ENCODE data around the gene RPS6KB2.

The RPS6KB2 gene

DNA sequence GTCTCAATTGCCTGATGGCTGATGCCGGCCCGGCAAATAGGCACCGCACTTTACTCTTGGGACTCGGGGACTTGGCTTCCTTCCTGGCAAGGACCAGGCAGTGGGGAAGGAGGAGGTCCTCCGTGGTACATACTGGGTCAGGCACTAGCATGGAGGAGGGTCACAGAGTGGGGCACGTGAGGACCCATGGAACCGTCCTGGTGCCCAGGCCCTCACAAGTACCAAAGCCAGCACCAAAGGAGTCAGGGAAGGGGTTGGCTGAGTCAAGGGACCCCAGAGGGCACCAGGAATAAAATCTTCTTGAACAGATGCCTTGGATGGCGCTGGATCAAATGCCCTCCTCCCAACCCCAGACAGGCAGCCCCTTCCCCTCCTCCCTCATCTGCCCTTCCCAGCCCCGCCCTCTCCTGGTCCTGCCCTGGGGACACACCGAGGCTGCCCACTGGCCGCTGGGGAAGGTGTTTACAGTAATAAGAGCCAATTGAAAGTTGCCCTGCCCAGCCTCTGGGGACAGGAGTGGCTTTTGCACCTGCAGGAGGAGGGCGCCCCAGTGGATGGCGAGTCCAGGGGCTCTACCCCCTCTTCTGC lies 18.4 kb upstream of the RPS6KB2 start:
- DNase-seq (ENCODE audit: low spot score): no peak
- no peak overlapping the region for H3K4me2 ChIP-seq (ENCODE audit: insufficient read depth, low read length, poor library complexity, severe bottlenecking)
- no peak overlapping the region for H2AFZ ChIP-seq (ENCODE audit: low read length)
- H3K36me3 ChIP-seq (replicated peaks in 1 of 2; ENCODE audit: control insufficient read depth in 2 of 2, insufficient read depth in 2 of 2, low read length in 2 of 2): no peaks in the 10 kb centered on the region
- H3K9me3 ChIP-seq (replicated peaks in 1 of 2; ENCODE audit: control insufficient read depth in 2 of 2, insufficient read depth in 1 of 2, low read depth in 1 of 2, low read length in 2 of 2): no peaks in the 10 kb centered on the region
- H3K9ac ChIP-seq (ENCODE audit: low read depth, low read length, poor library complexity): peak overlapping the region; percentile 55
- H3K27ac ChIP-seq (replicated peaks; ENCODE audit: low read length): no peak overlapping the region
- H2BK12ac ChIP-seq (ENCODE audit: low read length): peak overlapping the region; percentile 16
- H3K23ac ChIP-seq (ENCODE audit: low read depth, low read length, poor library complexity): peak overlapping the region; percentile 49
- H3K27me3 ChIP-seq (ENCODE audit: control insufficient read depth in 3 of 3, insufficient read depth in 3 of 3, low read depth in 1 of 3, low read length in 3 of 3): peaks cover 0 to 4% (median under 1%) of the 10 kb centered on the region in 3 experiments
- H2AK5ac ChIP-seq (ENCODE audit: low read depth, low read length): peak overlapping the region; percentile 79
- H3K4me1 ChIP-seq (ENCODE audit: control insufficient read depth in 2 of 2, insufficient read depth in 1 of 2, low read depth in 1 of 2, low read length in 2 of 2): peaks cover 3 to 15% of the 10 kb centered on the region in 2 donors
- no peak overlapping the region for H2BK5ac ChIP-seq (ENCODE audit: low read length)
- peak overlapping the region; percentile 87 for H2BK120ac ChIP-seq (ENCODE audit: low read depth, low read length)
- H3K79me1 ChIP-seq (ENCODE audit: low read depth, low read length): peaks cover 2% of the 10 kb centered on the region
- peak overlapping the region; percentile 93 for H3K18ac ChIP-seq (ENCODE audit: low read length)
- H2BK15ac ChIP-seq (ENCODE audit: low read length): peak overlapping the region; percentile 45
- H3K4ac ChIP-seq (ENCODE audit: low read length): peak overlapping the region; percentile 90
- H3K14ac ChIP-seq (ENCODE audit: low read length): no peak overlapping the region
- no peak overlapping the region for H4K91ac ChIP-seq (ENCODE audit: low read depth, low read length, poor library complexity)
- H4K8ac ChIP-seq (ENCODE audit: low read depth, low read length): no peak overlapping the region
- WGBS, 2 donors (ENCODE audit: extremely low coverage in 2 of 2, insufficient read length in 2 of 2, insufficient replicate concordance in 1 of 2): no CpG with 5 or more reads among the region's 13 CpGs
- H3K4me3 ChIP-seq (ENCODE audit: low read length in 2 of 2): no peak overlapping the region

DNA sequence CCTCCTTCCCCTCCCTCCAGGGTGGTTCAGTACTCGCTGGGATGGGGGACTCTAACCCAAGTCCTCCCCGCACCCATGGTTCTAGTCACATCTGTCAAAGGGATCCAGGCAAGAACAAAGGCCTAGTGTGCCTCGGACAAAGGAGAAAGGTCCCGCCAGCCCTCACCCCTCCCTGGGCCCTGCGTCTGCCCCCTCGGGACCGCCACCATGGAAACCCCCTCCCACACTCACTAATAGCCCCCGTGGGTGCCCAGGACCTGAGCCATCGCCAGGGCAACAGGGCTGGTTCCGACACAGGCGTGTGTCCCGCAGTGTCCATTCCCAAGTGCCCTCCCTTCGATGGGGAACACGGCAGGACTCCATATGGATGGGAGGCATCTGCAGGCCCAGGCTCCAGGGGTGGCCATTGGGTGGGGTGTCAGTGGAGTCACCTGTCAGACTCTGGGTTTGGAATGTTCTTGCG lies 17.9 kb upstream of the RPS6KB2 start:
- Histone ChIP-seq H2BK12ac (ENCODE audit: low read length) (no peak overlapping the region), H3K27me3 (ENCODE audit: control insufficient read depth in 3 of 3, insufficient read depth in 3 of 3, low read depth in 1 of 3, low read length in 3 of 3) (peaks cover 0 to 9% (median 2%) of the 10 kb centered on the region in 3 experiments), H3K4me1 (ENCODE audit: control insufficient read depth in 2 of 2, insufficient read depth in 1 of 2, low read depth in 1 of 2, low read length in 2 of 2) (peaks cover 3 to 18% of the 10 kb centered on the region in 2 donors), H2BK120ac (ENCODE audit: low read depth, low read length) (no peak overlapping the region), H3K79me1 (ENCODE audit: low read depth, low read length) (peaks cover 2% of the 10 kb centered on the region), H2AFZ (ENCODE audit: low read length) (no peak overlapping the region), H3K14ac (ENCODE audit: low read length) (no peak overlapping the region), H2AK5ac (ENCODE audit: low read depth, low read length) (peak overlapping the region; percentile 79), H3K9me3 (replicated peaks in 1 of 2; ENCODE audit: control insufficient read depth in 2 of 2, insufficient read depth in 1 of 2, low read depth in 1 of 2, low read length in 2 of 2) (no peaks in the 10 kb centered on the region), H4K91ac (ENCODE audit: low read depth, low read length, poor library complexity) (no peak overlapping the region), H3K23ac (ENCODE audit: low read depth, low read length, poor library complexity) (no peak overlapping the region), H2BK15ac (ENCODE audit: low read length) (no peak overlapping the region), H3K36me3 (replicated peaks in 1 of 2; ENCODE audit: control insufficient read depth in 2 of 2, insufficient read depth in 2 of 2, low read length in 2 of 2) (no peaks in the 10 kb centered on the region), H3K9ac (ENCODE audit: low read depth, low read length, poor library complexity) (no peak overlapping the region), H3K4me2 (ENCODE audit: insufficient read depth, low read length, poor library complexity, severe bottlenecking) (no peak overlapping the region), H2BK5ac (ENCODE audit: low read length) (no peak overlapping the region), H4K8ac (ENCODE audit: low read depth, low read length) (no peak overlapping the region), H3K4me3 (ENCODE audit: low read length in 2 of 2) (no peak overlapping the region), H3K18ac (ENCODE audit: low read length) (peak overlapping the region; percentile 89), H3K27ac (replicated peaks; ENCODE audit: low read length) (no peak overlapping the region), H3K4ac (ENCODE audit: low read length) (no peak overlapping the region)
- no peak for DNase-seq (ENCODE audit: low spot score)
- no CpG with 5 or more reads among the region's 15 CpGs for WGBS, 2 donors (ENCODE audit: extremely low coverage in 2 of 2, insufficient read length in 2 of 2, insufficient replicate concordance in 1 of 2)

DNA sequence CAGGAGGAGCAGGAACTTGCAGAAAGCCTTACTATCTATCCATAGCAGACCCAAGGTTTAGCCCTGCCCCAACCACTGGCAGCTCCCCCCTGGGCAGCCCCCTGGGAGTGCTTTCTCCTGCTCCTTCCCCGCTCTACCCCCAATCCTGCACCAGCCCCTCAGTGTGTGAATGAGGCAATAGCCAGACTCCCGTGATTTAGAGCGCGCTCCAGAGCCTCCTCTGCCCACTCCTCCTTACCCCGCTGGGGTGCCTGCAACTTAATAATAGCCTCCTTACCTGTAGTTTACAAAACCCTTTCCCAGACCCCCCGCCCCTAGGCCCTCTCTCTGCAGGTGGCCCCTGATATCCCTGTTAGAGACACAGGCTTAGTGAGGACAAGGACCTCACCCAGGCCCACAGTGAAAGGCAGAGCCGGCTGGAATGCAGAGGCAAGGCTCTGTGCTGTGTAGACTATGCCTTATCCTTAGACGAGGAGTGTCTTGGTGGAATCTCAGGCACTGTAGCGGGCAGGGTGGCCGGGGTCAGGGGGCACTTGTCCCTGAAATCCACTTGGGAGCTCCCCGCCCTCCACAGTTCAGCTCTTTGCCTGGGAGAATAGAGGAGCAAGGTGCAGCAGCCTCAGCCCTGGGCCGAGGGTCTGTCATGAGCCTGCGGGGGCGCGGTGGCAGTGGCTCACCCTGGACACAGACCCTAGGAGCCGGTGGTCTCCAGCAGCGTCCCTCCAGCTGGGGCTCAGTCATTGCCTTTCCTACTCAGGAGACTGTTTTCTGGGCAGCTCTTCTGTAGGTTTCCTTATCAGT lies 17.1 kb upstream of the RPS6KB2 start:
- Histone ChIP-seq H3K14ac (ENCODE audit: low read length) (no peak overlapping the region), H3K4me3 (ENCODE audit: low read length in 2 of 2) (no peak overlapping the region), H4K8ac (ENCODE audit: low read depth, low read length) (no peak overlapping the region), H3K27me3 (ENCODE audit: control insufficient read depth in 3 of 3, insufficient read depth in 3 of 3, low read depth in 1 of 3, low read length in 3 of 3) (peaks cover 0 to 12% (median 2%) of the 10 kb centered on the region in 3 experiments), H2BK12ac (ENCODE audit: low read length) (no peak overlapping the region), H3K18ac (ENCODE audit: low read length) (peak overlapping the region; percentile 45), H3K9me3 (replicated peaks in 1 of 2; ENCODE audit: control insufficient read depth in 2 of 2, insufficient read depth in 1 of 2, low read depth in 1 of 2, low read length in 2 of 2) (no peaks in the 10 kb centered on the region), H2BK5ac (ENCODE audit: low read length) (no peak overlapping the region), H3K79me1 (ENCODE audit: low read depth, low read length) (peaks cover 2% of the 10 kb centered on the region), H2AK5ac (ENCODE audit: low read depth, low read length) (peak overlapping the region; percentile 79), H3K23ac (ENCODE audit: low read depth, low read length, poor library complexity) (no peak overlapping the region), H4K91ac (ENCODE audit: low read depth, low read length, poor library complexity) (no peak overlapping the region), H3K4ac (ENCODE audit: low read length) (peak overlapping the region; percentile 30), H3K27ac (replicated peaks; ENCODE audit: low read length) (no peak overlapping the region), H3K4me2 (ENCODE audit: insufficient read depth, low read length, poor library complexity, severe bottlenecking) (no peak overlapping the region), H2AFZ (ENCODE audit: low read length) (no peak overlapping the region), H3K36me3 (replicated peaks in 1 of 2; ENCODE audit: control insufficient read depth in 2 of 2, insufficient read depth in 2 of 2, low read length in 2 of 2) (no peaks in the 10 kb centered on the region), H2BK15ac (ENCODE audit: low read length) (peak overlapping the region; percentile 60), H2BK120ac (ENCODE audit: low read depth, low read length) (peak overlapping the region; percentile 39), H3K4me1 (ENCODE audit: control insufficient read depth in 2 of 2, insufficient read depth in 1 of 2, low read depth in 1 of 2, low read length in 2 of 2) (peaks cover 3 to 20% of the 10 kb centered on the region in 2 donors), H3K9ac (ENCODE audit: low read depth, low read length, poor library complexity) (peak overlapping the region; percentile 12)
- DNase-seq (ENCODE audit: low spot score): no peak
- WGBS, 2 donors (ENCODE audit: extremely low coverage in 2 of 2, insufficient read length in 2 of 2, insufficient replicate concordance in 1 of 2): no CpG with 5 or more reads among the region's 17 CpGs

DNA sequence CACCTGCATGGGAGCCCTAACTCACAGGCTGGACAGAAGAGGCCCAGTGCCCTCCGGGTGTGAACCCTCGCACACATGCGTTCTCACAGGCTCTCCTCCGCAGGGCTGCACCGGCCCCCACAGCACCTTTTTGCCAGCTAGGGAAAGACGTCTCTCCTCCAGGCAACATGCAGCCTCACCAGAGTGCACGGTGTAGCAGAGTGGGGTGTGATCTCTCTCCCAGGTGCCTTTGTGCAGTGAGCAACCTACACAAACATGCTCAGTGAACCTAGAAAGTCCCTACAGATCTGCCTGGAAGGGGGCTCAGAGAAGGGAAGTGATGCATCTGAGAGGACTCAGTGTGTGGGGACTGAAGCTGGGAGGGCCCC lies 16.5 kb upstream of the RPS6KB2 start:
- WGBS, 2 donors (ENCODE audit: extremely low coverage in 2 of 2, insufficient read length in 2 of 2, insufficient replicate concordance in 1 of 2): no CpG with 5 or more reads among the region's 7 CpGs
- Histone ChIP-seq H2BK5ac (ENCODE audit: low read length) (no peak overlapping the region), H3K18ac (ENCODE audit: low read length) (peak overlapping the region; percentile 72), H3K36me3 (replicated peaks in 1 of 2; ENCODE audit: control insufficient read depth in 2 of 2, insufficient read depth in 2 of 2, low read length in 2 of 2) (no peaks in the 10 kb centered on the region), H2AK5ac (ENCODE audit: low read depth, low read length) (peak overlapping the region; percentile 44), H4K91ac (ENCODE audit: low read depth, low read length, poor library complexity) (no peak overlapping the region), H4K8ac (ENCODE audit: low read depth, low read length) (no peak overlapping the region), H3K79me1 (ENCODE audit: low read depth, low read length) (peaks cover under 1% of the 10 kb centered on the region), H3K27ac (replicated peaks; ENCODE audit: low read length) (no peak overlapping the region), H2AFZ (ENCODE audit: low read length) (no peak overlapping the region), H2BK15ac (ENCODE audit: low read length) (peak overlapping the region; percentile 60), H3K4me1 (ENCODE audit: control insufficient read depth in 2 of 2, insufficient read depth in 1 of 2, low read depth in 1 of 2, low read length in 2 of 2) (peaks cover 6 to 20% of the 10 kb centered on the region in 2 donors), H3K27me3 (ENCODE audit: control insufficient read depth in 3 of 3, insufficient read depth in 3 of 3, low read depth in 1 of 3, low read length in 3 of 3) (peaks cover 0 to 16% (median 2%) of the 10 kb centered on the region in 3 experiments), H2BK12ac (ENCODE audit: low read length) (no peak overlapping the region), H3K23ac (ENCODE audit: low read depth, low read length, poor library complexity) (no peak overlapping the region), H3K14ac (ENCODE audit: low read length) (no peak overlapping the region), H3K4me2 (ENCODE audit: insufficient read depth, low read length, poor library complexity, severe bottlenecking) (no peak overlapping the region), H2BK120ac (ENCODE audit: low read depth, low read length) (peak overlapping the region; percentile 39), H3K9me3 (replicated peaks in 1 of 2; ENCODE audit: control insufficient read depth in 2 of 2, insufficient read depth in 1 of 2, low read depth in 1 of 2, low read length in 2 of 2) (no peaks in the 10 kb centered on the region), H3K4ac (ENCODE audit: low read length) (no peak overlapping the region), H3K9ac (ENCODE audit: low read depth, low read length, poor library complexity) (no peak overlapping the region), H3K4me3 (ENCODE audit: low read length in 2 of 2) (no peak overlapping the region)
- DNase-seq (ENCODE audit: low spot score): no peak
